A673 (cell line): ENCODE measurements around the gene HEATR1.

Experiments used
- EZH2 ChIP-seq: fragments of 200-600 bp; sonication (generic); IDR thresholded peaks from 2 replicates; pipeline ENCODE4 v1.6.1; 2017; ENCODE audit warnings: borderline replicate concordance, low read depth, mild to moderate bottlenecking, mixed read lengths, antibody characterized with exemption, low read length; ENCODE audit not compliant: poor library complexity, severe bottlenecking
- TF ChIP-seq, protein P1 (sequence below): fragments of 300-800, 200-600 bp; sonication (generic); conservative IDR thresholded peaks from 2 replicates; pipeline ENCODE4 v1.5.1; 2017; ENCODE audit warnings: low read depth, mild to moderate bottlenecking, antibody characterized with exemption, low read length, moderate library complexity, mixed read lengths

DNA sequence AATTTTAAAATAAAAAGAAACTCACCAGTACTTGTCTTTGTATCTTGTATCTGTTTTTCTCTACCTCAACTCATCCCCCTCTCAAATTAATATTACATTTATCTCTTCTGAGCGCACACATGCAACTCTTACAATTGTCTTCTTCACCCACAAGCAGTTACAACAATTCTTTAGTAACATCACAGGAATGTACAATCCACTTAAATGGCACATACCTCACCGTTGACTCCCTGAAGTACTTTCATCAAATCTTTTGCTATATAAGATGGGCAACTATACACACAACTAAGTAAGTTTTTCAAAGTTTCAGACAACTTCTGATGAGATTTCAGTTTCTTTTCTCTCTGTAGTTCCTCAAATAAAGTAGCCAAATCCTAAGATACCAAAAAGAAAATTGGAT, 28.3 kb downstream of the HEATR1 start:
- no peak for TF ChIP-seq EZH2
- TF ChIP-seq, protein P1, sequence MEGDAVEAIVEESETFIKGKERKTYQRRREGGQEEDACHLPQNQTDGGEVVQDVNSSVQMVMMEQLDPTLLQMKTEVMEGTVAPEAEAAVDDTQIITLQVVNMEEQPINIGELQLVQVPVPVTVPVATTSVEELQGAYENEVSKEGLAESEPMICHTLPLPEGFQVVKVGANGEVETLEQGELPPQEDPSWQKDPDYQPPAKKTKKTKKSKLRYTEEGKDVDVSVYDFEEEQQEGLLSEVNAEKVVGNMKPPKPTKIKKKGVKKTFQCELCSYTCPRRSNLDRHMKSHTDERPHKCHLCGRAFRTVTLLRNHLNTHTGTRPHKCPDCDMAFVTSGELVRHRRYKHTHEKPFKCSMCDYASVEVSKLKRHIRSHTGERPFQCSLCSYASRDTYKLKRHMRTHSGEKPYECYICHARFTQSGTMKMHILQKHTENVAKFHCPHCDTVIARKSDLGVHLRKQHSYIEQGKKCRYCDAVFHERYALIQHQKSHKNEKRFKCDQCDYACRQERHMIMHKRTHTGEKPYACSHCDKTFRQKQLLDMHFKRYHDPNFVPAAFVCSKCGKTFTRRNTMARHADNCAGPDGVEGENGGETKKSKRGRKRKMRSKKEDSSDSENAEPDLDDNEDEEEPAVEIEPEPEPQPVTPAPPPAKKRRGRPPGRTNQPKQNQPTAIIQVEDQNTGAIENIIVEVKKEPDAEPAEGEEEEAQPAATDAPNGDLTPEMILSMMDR, result no peak
